Upper lobe of left lung (tissue), 6 donors: ENCODE results near the gene OCIAD1. TPM values are rescaled to one million over a fixed set of nuclear protein-coding genes. Genes with fewer than 3 reads are reported as not detected.

Experiments used
- ATAC-seq, 2 donors: fragments of 200-7000 bp; cut with Tn5 transposase; one replicate each; pipeline ENCODE4 v1.9.1; 2022; ENCODE audit warnings: mild to moderate bottlenecking in 2 of 2, moderate library complexity in 2 of 2; ENCODE audit not compliant: low FRiP score in 2 of 2
- DNase-seq, 2 donors: peaks; one replicate each; pipeline ENCODE4 v3.0.0-alpha.2; 2019 to 2020
- H3K27ac ChIP-seq, 4 donors: fragments of 200-600 bp; sonication (generic); one replicate each; pipeline ENCODE4 v1.5.1; 2016 to 2019
- H3K27me3 ChIP-seq, 4 donors: fragments of 200-600 bp; sonication (generic); one replicate each; pipeline ENCODE4 v1.5.1; 2017 to 2019
- H3K36me3 ChIP-seq, 4 donors: fragments of 200-600 bp; sonication (generic); one replicate each; pipeline ENCODE4 v1.5.1; 2016 to 2019
- H3K4me1 ChIP-seq, 4 donors: fragments of 200-600 bp; sonication (generic); one replicate each; pipeline ENCODE4 v1.5.1; 2018 to 2019
- H3K4me3 ChIP-seq, 4 donors: fragments of 200-600 bp; sonication (generic); one replicate each; pipeline ENCODE4 v1.5.1; 2017 to 2019; ENCODE audit warnings: mild to moderate bottlenecking in 2 of 4, moderate library complexity in 1 of 4
- H3K9me3 ChIP-seq, 4 donors: fragments of 200-600 bp; sonication (generic); one replicate each; pipeline ENCODE4 v1.5.1; 2018 to 2019
- EP300 ChIP-seq, 4 donors: sonication (generic); formaldehyde crosslinking; IDR thresholded peaks; one replicate each; pipeline ENCODE4 v1.5.1; 2017; ENCODE audit warnings: antibody characterized with exemption in 4 of 4, control low read depth in 2 of 4
- POLR2A ChIP-seq, 4 donors: fragments of 450-650 bp; IDR thresholded peaks; one replicate each; pipeline ENCODE4 v1.5.1; 2016 to 2017; ENCODE audit warnings: antibody characterized with exemption in 4 of 4, mild to moderate bottlenecking in 2 of 4
- POLR2AphosphoS5 ChIP-seq, 2 donors: sonication (generic); formaldehyde crosslinking; IDR thresholded peaks; one replicate each; pipeline ENCODE4 v1.5.1; 2017; ENCODE audit warnings: antibody characterized with exemption in 2 of 2
- whole genome bisulfite sequencing, 2 donors: methylation state at CpG; one replicate each; pipeline ENCODE4 v1.1.5; 2017 to 2018; 5-methylcytosine and 5-hydroxymethylcytosine counted together
- total RNA-seq, 6 donors: library from RNA; depleted of rRNA in 4 of 6; stranded (reverse); fragments of >200 nt in 4 of 6; gene quantifications; one replicate each; pipeline versions ENCODE4 v1.1.0 to v1.2.1, GENCODE V29; 2016 to 2021
- TF ChIP-seq, protein P1 (sequence below), 6 experiments: fragments of 450-650 bp in 4 of 6; fragments of 200-600 bp in 2 of 6; sonication (generic) in 2 of 6; IDR thresholded peaks; one replicate each; pipeline ENCODE4 v1.5.1; 2016 to 2019; ENCODE audit warnings: antibody characterized with exemption in 6 of 6
- donor health status: DM: no; HTN: no; CAD: no; lungs with moderate emphysema.
- donor health status: DM: no; HTN: yes; CAD: no; lungs with severe emphysema.

OCIAD1 gene
- total RNA-seq, 6 donors from 2014 or later = 31.5 to 104 (median 82.9) TPM

DNA sequence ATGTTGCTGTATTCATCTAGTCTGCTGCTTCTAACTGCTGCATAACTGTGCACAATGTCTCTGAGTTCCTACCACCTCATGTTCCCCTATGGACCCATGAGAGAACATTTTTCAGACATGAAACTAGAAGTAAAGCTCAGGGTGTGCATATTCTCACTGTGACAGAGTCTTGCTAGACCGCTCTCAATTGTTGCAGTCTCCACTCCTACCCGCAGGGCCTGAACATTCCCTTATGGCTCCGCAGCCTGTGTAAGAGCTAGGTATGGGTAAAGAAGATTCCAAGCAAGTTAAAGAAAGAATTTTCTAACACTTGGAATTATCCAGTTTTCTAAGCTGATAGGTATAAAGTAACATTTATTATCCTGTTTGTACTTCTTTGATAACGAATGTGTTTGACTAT lies 70.3 kb downstream of the OCIAD1 start:
- WGBS, 2 donors = 98% methylated on average over 4 of the region's 4 CpGs
- TF ChIP-seq EP300 (IDR thresholded peaks at IDR 0.05) (no peak), POLR2A (IDR thresholded peaks at IDR 0.05) (no peak), POLR2AphosphoS5 (IDR thresholded peaks at IDR 0.05) (no peak)
- TF ChIP-seq, protein P1, sequence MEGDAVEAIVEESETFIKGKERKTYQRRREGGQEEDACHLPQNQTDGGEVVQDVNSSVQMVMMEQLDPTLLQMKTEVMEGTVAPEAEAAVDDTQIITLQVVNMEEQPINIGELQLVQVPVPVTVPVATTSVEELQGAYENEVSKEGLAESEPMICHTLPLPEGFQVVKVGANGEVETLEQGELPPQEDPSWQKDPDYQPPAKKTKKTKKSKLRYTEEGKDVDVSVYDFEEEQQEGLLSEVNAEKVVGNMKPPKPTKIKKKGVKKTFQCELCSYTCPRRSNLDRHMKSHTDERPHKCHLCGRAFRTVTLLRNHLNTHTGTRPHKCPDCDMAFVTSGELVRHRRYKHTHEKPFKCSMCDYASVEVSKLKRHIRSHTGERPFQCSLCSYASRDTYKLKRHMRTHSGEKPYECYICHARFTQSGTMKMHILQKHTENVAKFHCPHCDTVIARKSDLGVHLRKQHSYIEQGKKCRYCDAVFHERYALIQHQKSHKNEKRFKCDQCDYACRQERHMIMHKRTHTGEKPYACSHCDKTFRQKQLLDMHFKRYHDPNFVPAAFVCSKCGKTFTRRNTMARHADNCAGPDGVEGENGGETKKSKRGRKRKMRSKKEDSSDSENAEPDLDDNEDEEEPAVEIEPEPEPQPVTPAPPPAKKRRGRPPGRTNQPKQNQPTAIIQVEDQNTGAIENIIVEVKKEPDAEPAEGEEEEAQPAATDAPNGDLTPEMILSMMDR (IDR thresholded peaks at IDR 0.05) = no peak
- no peak for ATAC-seq

DNA sequence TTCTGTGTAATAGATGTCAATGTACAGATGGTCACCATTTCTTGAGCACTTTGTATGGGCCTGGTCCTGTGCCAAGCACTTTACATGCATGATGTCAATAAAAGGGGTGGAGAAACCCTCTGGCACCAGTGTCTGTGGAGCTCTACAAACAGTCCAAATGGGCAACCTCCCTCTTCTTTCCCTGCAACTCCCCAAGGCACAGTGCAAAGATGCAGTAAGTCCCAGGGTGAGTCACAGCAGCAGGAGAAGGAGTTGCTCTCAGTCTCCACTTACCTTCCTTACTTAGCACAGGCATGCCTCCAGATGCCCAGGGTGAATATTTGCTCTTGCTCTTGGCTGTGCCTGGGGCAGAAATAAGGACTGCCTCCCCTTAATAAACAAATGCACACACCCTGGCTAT lies 71.4 kb downstream of the OCIAD1 start:
- Histone ChIP-seq H3K27ac (no peak overlapping the region), H3K4me1 (peaks cover 6 to 17% (median 13%) of the 10 kb centered on the region in 4 donors), H3K4me3 (no peak overlapping the region), H3K36me3 (peaks cover 0 to 29% (median 0%) of the 10 kb centered on the region in 4 donors), H3K9me3 (no peaks in the 10 kb centered on the region), H3K27me3 (no peaks in the 10 kb centered on the region)
- no peak for TF ChIP-seq POLR2A (IDR thresholded peaks at IDR 0.05)
- TF ChIP-seq EP300 (IDR thresholded peaks at IDR 0.05) = no peak
- no peak for TF ChIP-seq POLR2AphosphoS5 (IDR thresholded peaks at IDR 0.05)
- TF ChIP-seq, protein P1 (IDR thresholded peaks at IDR 0.05) = no peak
- ATAC-seq (peak in 1 of 2 donors; percentile 66), DNase-seq (peak in 1 of 2 donors; percentile 64)

More for the DNA sequence above, 70.3 kb downstream of the OCIAD1 start:
- Histone ChIP-seq H3K4me1 (peaks cover 6 to 13% (median 8%) of the 10 kb centered on the region in 4 donors), H3K36me3 (peaks cover 0 to 30% (median 0%) of the 10 kb centered on the region in 4 donors), H3K27ac (no peak overlapping the region), H3K27me3 (no peaks in the 10 kb centered on the region), H3K4me3 (no peak overlapping the region), H3K9me3 (no peaks in the 10 kb centered on the region)
- no peak for DNase-seq

DNA sequence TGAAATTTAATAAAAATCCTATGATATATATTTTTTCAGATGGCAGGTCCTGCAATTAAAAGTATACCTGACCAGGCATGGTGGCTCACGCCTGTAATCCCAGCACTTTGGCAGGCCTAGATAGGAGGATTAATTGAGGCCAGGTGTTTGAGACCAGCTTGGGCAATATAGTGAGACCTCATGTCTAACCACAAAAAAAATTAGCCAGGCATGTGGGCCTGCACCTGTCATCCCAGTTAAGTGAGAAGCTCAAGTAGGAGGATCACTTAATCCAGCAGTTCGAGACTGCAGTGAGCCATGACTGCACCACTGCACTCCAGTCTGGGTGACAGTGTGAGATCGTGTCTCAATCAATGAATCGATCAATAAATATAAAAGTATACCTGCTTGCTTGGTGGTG lies 73.2 kb downstream of the OCIAD1 start:
- TF ChIP-seq, protein P1 (IDR thresholded peaks at IDR 0.05) = no peak
- no peak for TF ChIP-seq POLR2A (IDR thresholded peaks at IDR 0.05)
- no peak for TF ChIP-seq EP300 (IDR thresholded peaks at IDR 0.05)
- TF ChIP-seq POLR2AphosphoS5 (IDR thresholded peaks at IDR 0.05) = no peak
- Histone ChIP-seq H3K36me3 (peaks cover 0 to 29% (median 0%) of the 10 kb centered on the region in 4 donors), H3K4me1 (peaks cover 6 to 17% (median 13%) of the 10 kb centered on the region in 4 donors), H3K27me3 (no peaks in the 10 kb centered on the region), H3K27ac (no peak overlapping the region), H3K4me3 (no peak overlapping the region), H3K9me3 (no peaks in the 10 kb centered on the region)
- no peak for DNase-seq
- WGBS, 2 donors = 100% methylated on average over 4 of the region's 4 CpGs
- no peak for ATAC-seq

DNA sequence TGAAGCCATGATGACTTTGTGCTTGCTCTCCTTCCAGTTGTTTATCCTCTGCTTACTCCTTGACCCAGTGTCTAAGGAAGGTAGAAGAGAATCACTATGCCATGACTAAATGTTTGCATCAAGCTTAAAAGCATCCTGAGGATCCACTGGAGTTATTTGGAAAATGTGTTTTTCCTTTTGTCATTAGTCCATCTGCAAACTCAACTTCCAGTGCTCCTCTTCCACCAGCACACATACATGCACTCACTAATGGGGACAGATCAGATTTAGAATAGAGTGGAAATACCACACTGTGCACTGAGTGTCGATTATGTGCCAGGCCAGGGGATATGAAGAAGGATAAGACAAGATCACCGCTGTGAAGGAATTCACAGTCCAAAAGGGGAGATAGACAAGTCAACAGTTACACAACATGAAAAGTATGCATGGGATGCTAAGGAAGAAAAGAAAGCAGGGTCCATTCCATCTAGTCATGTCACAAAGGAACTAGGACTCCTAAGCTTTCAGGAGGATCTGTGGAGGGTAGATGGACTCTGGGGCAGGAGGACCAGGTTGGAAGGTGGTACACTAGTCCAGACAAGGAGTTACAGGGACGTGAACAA lies 73.8 kb downstream of the OCIAD1 start:
- no peak for DNase-seq
- TF ChIP-seq, protein P1 (IDR thresholded peaks at IDR 0.05) = no peak
- TF ChIP-seq POLR2A (IDR thresholded peaks at IDR 0.05) = no peak
- TF ChIP-seq POLR2AphosphoS5 (IDR thresholded peaks at IDR 0.05) = no peak
- no peak for TF ChIP-seq EP300 (IDR thresholded peaks at IDR 0.05)
- Histone ChIP-seq H3K27ac (no peak overlapping the region), H3K4me3 (no peak overlapping the region), H3K36me3 (peaks cover 0 to 25% (median 0%) of the 10 kb centered on the region in 4 donors), H3K4me1 (peaks cover 6 to 17% (median 13%) of the 10 kb centered on the region in 4 donors), H3K27me3 (no peaks in the 10 kb centered on the region), H3K9me3 (no peaks in the 10 kb centered on the region)
- 94 to 95% methylated on average over 3 of the region's 3 CpGs for WGBS, 2 donors
- ATAC-seq = no peak
